ENCODE measurements around the gene ARHGEF19. TPM values are rescaled to one million over a fixed set of nuclear protein-coding genes. Genes with fewer than 3 reads are reported as not detected.

ARHGEF19 gene
- total RNA-seq, 1 experiment from 2014 or later: 13.8 TPM

GRCh38 chr1:16153999-16154673 lies 58.3 kb downstream of the ARHGEF19 start:
- Histone ChIP-seq H2AFZ (ENCODE audit: low read length) (no peak overlapping the region), H3K27me3 (ENCODE audit: low read length) (no peaks in the 10 kb centered on the region), H3K36me3 (ENCODE audit: low read depth, low read length) (peaks cover 57% of the 10 kb centered on the region), H3K4me1 (ENCODE audit: insufficient read depth, low read length) (peaks cover 59% of the 10 kb centered on the region), H3K79me2 (ENCODE audit: low read length) (peaks cover 98% of the 10 kb centered on the region), H4K20me1 (ENCODE audit: low read length) (peaks cover 62% of the 10 kb centered on the region), H3K9me2 (replicated peaks; ENCODE audit: low read length) (no peaks in the 10 kb centered on the region), H3K27ac (ENCODE audit: low read length) (peak overlapping the region; percentile 74), H3K4me2 (ENCODE audit: low read length) (peak overlapping the region; percentile 96), H3K9me3 (ENCODE audit: low read length) (no peaks in the 10 kb centered on the region), H3K4me3 (ENCODE audit: low read length) (peak overlapping the region; percentile 83), H3F3A (ENCODE audit: low read length, unreplicated experiment) (peaks cover 15% of the 10 kb centered on the region), H3K9ac (ENCODE audit: low read length) (peak overlapping the region; percentile 93)
- TSS peak; percentile 21 for BruUV-seq (replicated peaks)
- ChIA-PET CTCF (interaction anchor here (0.7 to 1.3 kb wide), 3 partner anchors 9 to 68 kb away, joined by 3 to 7 read pairs (median 5); no protein-coding TSS in a partner anchor), POLR2A (ENCODE audit: unreplicated experiment) (interaction anchor here (0.8 kb wide), 1 partner anchor 9 kb away, joined by 22 read pairs; no protein-coding TSS in a partner anchor)
- no peak for DNase-seq
- intact Hi-C loops (cut with micrococcal nuclease): no loop called here
- ATAC-seq: no peak
- TF ChIP-seq EZH2phosphoT487 (IDR thresholded peaks at IDR 0.05; ENCODE audit: borderline replicate concordance, low read length) (no peak), EZH2 (IDR thresholded peaks at IDR 0.05; ENCODE audit: low read length, unreplicated experiment) (no peak), CTCF (conservative IDR thresholded peaks at IDR 0.05; ENCODE audit: low read depth, low read length) (no peak)

- DNase-seq: no peak
- intact Hi-C loops (cut with micrococcal nuclease): no loop called here
- POLR2A ChIA-PET (ENCODE audit: unreplicated experiment): no interaction called here
- ATAC-seq: no peak
- Histone ChIP-seq H3K9ac (ENCODE audit: low read length) (peak overlapping the region; percentile 93), H3K9me3 (ENCODE audit: low read length) (no peaks in the 10 kb centered on the region), H3K9me2 (replicated peaks; ENCODE audit: low read length) (no peaks in the 10 kb centered on the region), H3K4me2 (ENCODE audit: low read length) (peak overlapping the region; percentile 96), H3K4me3 (ENCODE audit: low read length) (peak overlapping the region; percentile 83), H3F3A (ENCODE audit: low read length, unreplicated experiment) (peaks cover 18% of the 10 kb centered on the region), H4K20me1 (ENCODE audit: low read length) (peaks cover 70% of the 10 kb centered on the region), H3K36me3 (ENCODE audit: low read depth, low read length) (peaks cover 65% of the 10 kb centered on the region), H2AFZ (ENCODE audit: low read length) (no peak overlapping the region), H3K27ac (ENCODE audit: low read length) (peak overlapping the region; percentile 74), H3K4me1 (ENCODE audit: insufficient read depth, low read length) (peaks cover 60% of the 10 kb centered on the region), H3K79me2 (ENCODE audit: low read length) (peaks cover 100% of the 10 kb centered on the region), H3K27me3 (ENCODE audit: low read length) (no peaks in the 10 kb centered on the region)
- TF ChIP-seq EZH2 (IDR thresholded peaks at IDR 0.05; ENCODE audit: low read length, unreplicated experiment) (no peak), CTCF (conservative IDR thresholded peaks at IDR 0.05; ENCODE audit: low read depth, low read length) (no peak), EZH2phosphoT487 (IDR thresholded peaks at IDR 0.05; ENCODE audit: borderline replicate concordance, low read length) (no peak)
- BruUV-seq (replicated peaks): TSS peak; percentile 0
- CTCF ChIA-PET: no interaction called here
Observed at GRCh38 chr1:16153096-16153998, 59.1 kb downstream of the ARHGEF19 start.
